Ishikawa (cell line): ENCODE measurements around the gene SEC63.

Experiments
- CEBPB ChIP-seq: IDR thresholded peaks from 2 replicates; pipeline ENCODE4 v1.6.1; 2012
- CREB1 ChIP-seq: IDR thresholded peaks from 2 replicates; pipeline ENCODE4 v1.6.1; 2012; ENCODE audit warnings: low read depth
- EGR1 ChIP-seq: IDR thresholded peaks from 2 replicates; pipeline ENCODE4 v1.6.1; 2012
- EP300 ChIP-seq: IDR thresholded peaks from 2 replicates; pipeline ENCODE4 v1.6.1; 2012; ENCODE audit warnings: borderline replicate concordance
- FOXM1 ChIP-seq: IDR thresholded peaks from 2 replicates; pipeline ENCODE4 v1.6.1; 2012; ENCODE audit warnings: low read depth, borderline replicate concordance
- MAX ChIP-seq: IDR thresholded peaks from 2 replicates; pipeline ENCODE4 v1.6.1; 2012
- NFIC ChIP-seq: IDR thresholded peaks from 2 replicates; pipeline ENCODE4 v1.6.1; 2012
- RAD21 ChIP-seq: IDR thresholded peaks from 2 replicates; pipeline ENCODE4 v1.6.1; 2012; ENCODE audit warnings: low read depth
- REST ChIP-seq: IDR thresholded peaks from 2 replicates; pipeline ENCODE4 v1.6.1; 2012; ENCODE audit warnings: low read depth, mild to moderate bottlenecking
- TAF1 ChIP-seq: IDR thresholded peaks from 2 replicates; pipeline ENCODE4 v1.6.1; 2012; ENCODE audit warnings: low read depth, mild to moderate bottlenecking
- TCF12 ChIP-seq: IDR thresholded peaks from 2 replicates; pipeline ENCODE4 v1.6.1; 2012; ENCODE audit warnings: low read depth
- TEAD4 ChIP-seq: IDR thresholded peaks from 2 replicates; pipeline ENCODE4 v1.6.1; 2012
- YY1 ChIP-seq: IDR thresholded peaks from 2 replicates; pipeline ENCODE4 v1.6.1; 2012; ENCODE audit warnings: low read depth
- ZBTB7A ChIP-seq: IDR thresholded peaks from 2 replicates; pipeline ENCODE4 v1.6.1; 2012; ENCODE audit warnings: low read depth
- TF ChIP-seq, protein P1 (sequence below): IDR thresholded peaks from 2 replicates; pipeline ENCODE4 v1.6.1; 2012

The SEC63 gene

GRCh38 chr6:107928984-107929383, 29.0 kb downstream of the SEC63 start:
- TF ChIP-seq MAX (no peak), TAF1 (no peak), RAD21 (no peak), TEAD4 (no peak), YY1 (no peak), CREB1 (no peak), CEBPB (no peak), NFIC (no peak), REST (no peak), EGR1 (no peak), EP300 (no peak), ZBTB7A (no peak), TCF12 (no peak), FOXM1 (no peak)
- TF ChIP-seq, protein P1, sequence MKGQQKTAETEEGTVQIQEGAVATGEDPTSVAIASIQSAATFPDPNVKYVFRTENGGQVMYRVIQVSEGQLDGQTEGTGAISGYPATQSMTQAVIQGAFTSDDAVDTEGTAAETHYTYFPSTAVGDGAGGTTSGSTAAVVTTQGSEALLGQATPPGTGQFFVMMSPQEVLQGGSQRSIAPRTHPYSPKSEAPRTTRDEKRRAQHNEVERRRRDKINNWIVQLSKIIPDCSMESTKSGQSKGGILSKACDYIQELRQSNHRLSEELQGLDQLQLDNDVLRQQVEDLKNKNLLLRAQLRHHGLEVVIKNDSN, result no peak

- TF ChIP-seq REST, result no peak
- TF ChIP-seq YY1, result no peak
These were observed 40.3 kb downstream of the SEC63 start for GRCh38 chr6:107917451-107918375.

DNA sequence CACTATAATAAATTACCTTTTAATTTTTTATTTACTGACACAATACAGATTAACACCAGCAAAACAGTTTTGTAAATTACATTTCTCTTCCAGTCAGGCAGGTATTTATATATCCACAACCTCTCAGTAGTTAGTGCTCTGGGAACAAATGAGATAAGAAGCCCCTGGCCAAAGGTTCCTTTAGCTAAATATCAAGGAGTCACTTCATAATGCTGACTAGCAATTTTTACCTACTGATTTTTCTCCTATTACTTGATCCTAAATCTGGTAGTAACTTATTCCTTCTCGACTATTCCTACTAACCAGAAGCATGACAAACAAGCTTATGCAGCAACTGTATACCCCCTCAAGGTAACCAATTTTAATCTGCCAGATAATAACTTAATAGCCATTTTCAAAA, 46.3 kb downstream of the SEC63 start:
- TF ChIP-seq REST, result no peak
- TF ChIP-seq EP300, result no peak
- no peak for TF ChIP-seq TEAD4
- TF ChIP-seq RAD21, result no peak
- TF ChIP-seq MAX, result no peak
- TF ChIP-seq TAF1, result no peak
- no peak for TF ChIP-seq CEBPB
- TF ChIP-seq EGR1, result no peak
- TF ChIP-seq FOXM1, result no peak
- no peak for TF ChIP-seq TCF12
- no peak for TF ChIP-seq ZBTB7A
- no peak for TF ChIP-seq NFIC
- TF ChIP-seq YY1, result no peak
- TF ChIP-seq, protein P1, result no peak
- TF ChIP-seq CREB1, result no peak

DNA sequence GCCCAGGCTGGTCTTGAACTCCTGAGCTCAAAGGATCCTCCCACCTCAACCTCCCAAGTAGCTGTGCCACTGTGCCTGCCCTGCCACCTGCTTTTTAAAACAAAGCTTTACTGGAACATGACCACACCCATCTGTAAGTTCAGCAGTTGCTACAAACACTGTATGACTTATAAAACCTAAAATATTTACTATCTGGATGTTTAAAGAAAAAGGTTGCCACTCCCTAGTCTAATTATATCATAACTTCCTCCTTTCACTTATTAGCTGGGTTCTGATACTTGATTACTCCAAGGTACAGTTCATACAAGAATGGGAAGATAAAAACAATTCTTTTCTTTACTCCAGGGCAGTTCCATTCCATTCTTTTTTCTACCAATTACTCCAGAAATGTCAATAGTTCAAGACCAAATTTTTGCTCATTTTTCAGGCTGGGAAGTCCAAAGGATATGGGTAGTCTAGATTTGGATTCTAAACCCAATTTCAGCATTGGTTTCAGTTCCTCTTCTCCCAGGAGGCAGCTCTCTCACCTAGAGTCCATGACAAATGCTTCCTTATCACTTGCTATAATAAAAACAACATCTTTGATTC, 63.1 kb downstream of the SEC63 start:
- no peak for TF ChIP-seq EGR1
- no peak for TF ChIP-seq MAX
- TF ChIP-seq RAD21, result no peak
- TF ChIP-seq TEAD4, result no peak
- no peak for TF ChIP-seq FOXM1
- TF ChIP-seq CREB1, result no peak
- TF ChIP-seq TAF1, result no peak
- TF ChIP-seq NFIC, result no peak
- no peak for TF ChIP-seq CEBPB
- TF ChIP-seq, protein P1, result no peak
- no peak for TF ChIP-seq REST
- no peak for TF ChIP-seq YY1
- TF ChIP-seq ZBTB7A, result no peak
- TF ChIP-seq EP300, result no peak
